NB4 (cell line): ENCODE measurements around the gene NOMO2.
"Not testable (repeated sequence)": the region's sequence is repeated elsewhere in the genome, so short reads cannot be mapped to it uniquely, and the experiment has no call there.

Source experiments
- MYC ChIP-seq: IDR thresholded peaks from 2 replicates; pipeline ENCODE4 v1.6.1; 2011; ENCODE audit warnings: low read depth, low read length
- POLR2A ChIP-seq: IDR thresholded peaks from 2 replicates; pipeline ENCODE4 v1.6.1; 2011; ENCODE audit warnings: mild to moderate bottlenecking; ENCODE audit not compliant: insufficient read length; ENCODE audit errors: extremely low read depth
- TF ChIP-seq, protein P1 (sequence below): IDR thresholded peaks from one replicate; pipeline ENCODE4 v1.5.1; 2012; ENCODE audit warnings: low read depth, low read length
- TF ChIP-seq, protein P2 (sequence below): IDR thresholded peaks from 2 replicates; pipeline ENCODE4 v1.6.1; 2011; ENCODE audit warnings: low read depth, low read length

DNA sequence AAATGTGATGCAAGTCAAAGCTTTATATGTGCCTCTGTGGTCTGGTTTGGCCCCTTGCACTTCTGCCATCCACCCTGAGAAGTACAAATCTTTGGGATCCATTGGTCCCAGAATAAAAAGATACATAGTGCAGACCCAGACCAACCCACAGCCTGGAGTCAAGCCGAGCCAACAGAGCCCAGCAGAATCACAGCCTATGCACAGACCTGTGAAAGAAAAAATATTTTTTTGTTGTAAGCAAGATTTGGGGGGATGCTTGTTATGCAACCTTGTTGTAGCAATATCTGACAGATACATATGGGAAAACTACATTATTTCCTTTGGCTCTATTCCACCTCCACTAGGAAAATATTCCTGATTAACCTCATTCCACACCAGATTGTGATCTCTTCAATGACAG, 36.7 kb upstream of the NOMO2 start:
- TF ChIP-seq, protein P1, sequence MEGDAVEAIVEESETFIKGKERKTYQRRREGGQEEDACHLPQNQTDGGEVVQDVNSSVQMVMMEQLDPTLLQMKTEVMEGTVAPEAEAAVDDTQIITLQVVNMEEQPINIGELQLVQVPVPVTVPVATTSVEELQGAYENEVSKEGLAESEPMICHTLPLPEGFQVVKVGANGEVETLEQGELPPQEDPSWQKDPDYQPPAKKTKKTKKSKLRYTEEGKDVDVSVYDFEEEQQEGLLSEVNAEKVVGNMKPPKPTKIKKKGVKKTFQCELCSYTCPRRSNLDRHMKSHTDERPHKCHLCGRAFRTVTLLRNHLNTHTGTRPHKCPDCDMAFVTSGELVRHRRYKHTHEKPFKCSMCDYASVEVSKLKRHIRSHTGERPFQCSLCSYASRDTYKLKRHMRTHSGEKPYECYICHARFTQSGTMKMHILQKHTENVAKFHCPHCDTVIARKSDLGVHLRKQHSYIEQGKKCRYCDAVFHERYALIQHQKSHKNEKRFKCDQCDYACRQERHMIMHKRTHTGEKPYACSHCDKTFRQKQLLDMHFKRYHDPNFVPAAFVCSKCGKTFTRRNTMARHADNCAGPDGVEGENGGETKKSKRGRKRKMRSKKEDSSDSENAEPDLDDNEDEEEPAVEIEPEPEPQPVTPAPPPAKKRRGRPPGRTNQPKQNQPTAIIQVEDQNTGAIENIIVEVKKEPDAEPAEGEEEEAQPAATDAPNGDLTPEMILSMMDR, result not testable (repeated sequence)
- not testable (repeated sequence) for TF ChIP-seq POLR2A, MYC
- TF ChIP-seq, protein P2, sequence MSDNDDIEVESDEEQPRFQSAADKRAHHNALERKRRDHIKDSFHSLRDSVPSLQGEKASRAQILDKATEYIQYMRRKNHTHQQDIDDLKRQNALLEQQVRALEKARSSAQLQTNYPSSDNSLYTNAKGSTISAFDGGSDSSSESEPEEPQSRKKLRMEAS, result not testable (repeated sequence)
